ENCODE results near the gene SUN1.

SUN1 gene

DNA sequence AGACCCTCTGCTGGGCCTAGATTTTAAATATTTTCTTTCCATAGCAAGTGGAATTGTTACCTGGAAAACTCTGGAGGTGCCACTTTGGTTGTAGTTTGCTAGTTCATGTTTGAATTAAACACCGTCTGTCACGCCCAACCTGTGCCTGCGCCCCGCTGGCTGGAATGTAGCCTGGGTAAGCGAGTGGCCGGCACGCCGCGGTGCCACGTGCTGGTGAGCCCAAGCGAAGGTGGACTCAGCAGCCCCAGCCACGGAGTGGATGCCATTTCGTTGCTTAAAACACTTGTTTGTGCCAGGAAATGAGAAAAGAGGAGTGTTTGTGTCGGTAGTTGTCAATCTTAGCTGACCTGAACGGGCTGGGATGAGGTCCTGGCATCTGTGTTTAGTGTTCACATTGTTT, 46.8 kb downstream of the SUN1 start:
- DNase-seq (ENCODE audit: low spot score) = no peak

DNA sequence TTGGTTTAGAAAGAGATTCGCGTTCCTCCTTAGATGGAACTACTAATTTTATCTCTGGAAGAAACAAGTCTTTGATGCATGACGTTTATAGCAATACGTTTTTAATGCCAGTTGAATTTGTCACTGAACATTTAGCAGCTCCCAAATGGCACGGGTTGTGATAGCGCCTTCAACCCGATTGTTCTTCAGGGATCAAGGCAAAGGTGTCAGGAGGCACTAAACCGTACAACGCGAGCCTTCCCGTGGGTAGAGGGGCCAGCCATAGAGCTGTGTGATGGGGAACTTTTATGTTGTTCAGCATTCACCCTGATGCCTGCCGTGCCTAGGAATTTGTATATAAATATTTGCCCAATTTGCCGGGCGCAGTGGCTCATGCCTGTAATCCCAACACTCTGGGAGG, 47.4 kb downstream of the SUN1 start:
- no peak for DNase-seq (ENCODE audit: low spot score)

DNA sequence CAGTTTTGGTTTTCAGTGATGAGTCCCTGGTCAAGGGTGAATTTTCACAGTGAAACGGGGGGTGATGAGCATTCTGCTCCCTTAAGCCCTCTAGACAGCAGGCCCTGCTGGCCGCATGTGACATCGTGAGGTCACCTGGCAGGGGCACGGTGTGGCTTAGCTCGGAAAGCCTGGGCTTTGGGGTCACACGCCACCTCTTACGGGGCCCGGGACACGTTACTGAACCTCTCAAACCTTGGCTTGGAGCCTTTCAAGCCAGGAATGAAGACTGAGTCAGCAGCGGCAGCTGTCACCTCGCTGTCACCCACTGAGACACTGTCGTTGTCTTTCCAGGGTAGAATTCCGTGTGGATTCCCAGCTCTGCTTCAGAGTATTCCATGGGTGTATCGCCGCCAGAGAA, 48.2 kb downstream of the SUN1 start:
- DNase-seq (ENCODE audit: low spot score) = no peak

DNA sequence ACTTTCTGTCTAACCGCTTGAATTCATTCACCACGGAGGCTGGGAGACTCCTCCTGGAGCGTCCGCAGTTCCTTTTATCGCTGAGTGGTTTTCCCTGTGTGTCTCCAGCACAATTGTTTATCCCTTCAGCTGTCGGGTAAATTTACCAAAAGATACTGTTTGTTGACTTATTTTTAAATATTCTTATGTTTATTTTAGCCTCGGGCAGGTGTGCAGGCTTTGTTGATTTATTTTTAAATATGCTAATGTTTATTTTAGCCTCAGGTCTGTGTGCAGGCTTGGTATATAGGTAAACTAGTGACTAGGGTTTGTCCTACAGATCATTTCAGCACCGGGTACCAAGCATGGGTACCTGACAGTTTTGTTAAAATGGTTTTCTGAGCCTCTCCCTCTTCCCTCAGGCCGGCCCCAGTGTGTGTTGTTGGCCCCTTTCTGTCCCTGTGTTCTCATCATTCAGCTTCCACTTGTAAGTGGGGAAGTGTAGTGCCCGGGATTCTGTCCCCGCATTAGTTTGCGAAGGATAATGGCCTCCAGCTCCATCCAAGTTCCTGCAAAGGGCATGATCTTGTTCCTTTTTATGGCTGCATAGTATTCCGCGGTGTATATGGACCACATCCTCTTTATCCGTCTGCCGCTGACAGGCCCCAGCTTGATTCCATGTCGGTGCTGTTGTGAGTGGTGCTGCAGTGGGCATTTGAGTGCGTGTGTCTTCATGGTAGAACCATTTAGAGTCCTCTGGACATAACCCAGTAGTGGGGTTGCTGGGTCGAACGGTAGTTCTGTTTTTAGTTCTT, 49.4 kb downstream of the SUN1 start:
- DNase-seq (ENCODE audit: low spot score) = no peak

DNA sequence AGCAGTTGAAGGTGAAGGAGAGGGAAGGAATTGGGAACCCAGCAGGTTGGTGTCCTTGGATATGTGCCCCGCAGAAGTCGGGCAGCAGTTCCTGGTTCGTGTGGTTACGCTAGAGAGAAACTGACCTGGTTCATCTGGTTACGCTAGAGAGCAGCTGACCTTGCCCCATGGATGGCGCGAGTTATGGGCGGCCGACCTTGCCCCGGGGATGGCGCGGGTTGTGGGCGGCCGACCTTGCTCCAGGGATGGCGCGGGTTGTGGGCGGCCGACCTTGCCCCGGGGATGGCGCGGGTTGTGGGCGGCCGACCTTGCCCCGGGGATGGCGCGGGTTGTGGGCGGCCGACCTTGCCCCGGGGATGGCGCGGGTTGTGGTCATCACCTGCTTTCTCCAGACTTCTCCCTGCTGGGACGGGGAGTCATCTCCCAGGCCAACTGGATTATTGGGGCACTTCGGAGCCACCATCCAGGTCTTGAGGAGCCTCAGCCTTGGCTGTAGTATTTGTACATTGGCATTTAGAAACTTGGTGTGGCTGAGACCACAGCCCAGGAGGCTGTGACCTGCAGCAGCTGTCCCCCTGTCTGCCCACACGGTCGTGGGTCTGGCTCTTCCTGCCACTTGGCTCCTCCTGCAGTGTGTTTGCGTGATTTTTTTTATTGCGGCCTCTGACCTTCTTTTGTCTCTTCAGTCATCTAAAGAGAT, 50.2 kb downstream of the SUN1 start:
- no peak for DNase-seq (ENCODE audit: low spot score)

DNA sequence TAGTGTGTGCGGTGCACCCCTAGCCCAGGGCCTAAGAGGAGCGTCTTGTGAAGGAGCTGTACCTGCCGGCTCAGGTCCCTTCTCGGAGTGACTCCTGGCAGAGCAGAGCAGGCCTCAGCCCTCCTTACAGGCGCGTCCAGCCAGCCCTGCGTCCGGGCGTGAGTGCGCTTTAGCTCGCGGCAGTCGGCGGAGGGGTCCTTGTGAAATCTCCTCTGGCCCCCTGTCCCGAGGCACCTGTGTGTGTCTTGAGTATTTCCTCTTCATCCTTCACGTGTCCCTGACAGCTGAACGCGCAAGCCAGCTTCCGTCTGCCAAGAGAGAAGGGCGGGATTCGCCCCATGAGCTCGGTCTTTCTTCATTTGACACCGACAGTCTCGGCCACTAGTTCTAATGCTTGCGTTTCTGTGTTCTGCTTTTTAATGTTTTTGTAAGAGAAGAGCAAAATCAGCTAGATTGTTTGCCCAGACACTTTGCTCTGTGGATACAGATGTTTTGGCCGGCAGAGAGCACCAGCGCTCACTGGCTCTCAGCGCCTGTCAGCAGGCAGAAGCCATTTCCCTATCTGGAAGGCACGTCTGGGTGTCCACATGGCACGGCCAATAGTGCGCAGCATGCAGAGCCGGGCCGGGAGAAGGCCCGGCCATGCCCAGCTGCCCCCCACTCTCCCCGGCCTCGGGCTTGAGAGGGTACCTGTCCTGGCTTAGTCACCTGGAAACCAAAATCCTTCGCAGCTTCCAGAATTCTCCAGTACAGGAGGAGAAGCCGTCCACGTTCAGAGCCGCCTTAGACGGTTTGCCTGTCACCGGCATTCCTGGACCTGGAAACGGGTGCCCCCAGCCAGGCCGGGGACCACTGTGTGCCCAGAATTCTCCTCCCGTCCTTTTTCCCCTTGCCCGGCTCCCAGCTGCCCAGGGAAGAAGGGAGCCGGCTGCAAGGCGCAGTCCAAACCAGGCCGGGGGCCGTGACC, 51.1 kb downstream of the SUN1 start:
- DNase-seq (ENCODE audit: low spot score) = no peak

DNA sequence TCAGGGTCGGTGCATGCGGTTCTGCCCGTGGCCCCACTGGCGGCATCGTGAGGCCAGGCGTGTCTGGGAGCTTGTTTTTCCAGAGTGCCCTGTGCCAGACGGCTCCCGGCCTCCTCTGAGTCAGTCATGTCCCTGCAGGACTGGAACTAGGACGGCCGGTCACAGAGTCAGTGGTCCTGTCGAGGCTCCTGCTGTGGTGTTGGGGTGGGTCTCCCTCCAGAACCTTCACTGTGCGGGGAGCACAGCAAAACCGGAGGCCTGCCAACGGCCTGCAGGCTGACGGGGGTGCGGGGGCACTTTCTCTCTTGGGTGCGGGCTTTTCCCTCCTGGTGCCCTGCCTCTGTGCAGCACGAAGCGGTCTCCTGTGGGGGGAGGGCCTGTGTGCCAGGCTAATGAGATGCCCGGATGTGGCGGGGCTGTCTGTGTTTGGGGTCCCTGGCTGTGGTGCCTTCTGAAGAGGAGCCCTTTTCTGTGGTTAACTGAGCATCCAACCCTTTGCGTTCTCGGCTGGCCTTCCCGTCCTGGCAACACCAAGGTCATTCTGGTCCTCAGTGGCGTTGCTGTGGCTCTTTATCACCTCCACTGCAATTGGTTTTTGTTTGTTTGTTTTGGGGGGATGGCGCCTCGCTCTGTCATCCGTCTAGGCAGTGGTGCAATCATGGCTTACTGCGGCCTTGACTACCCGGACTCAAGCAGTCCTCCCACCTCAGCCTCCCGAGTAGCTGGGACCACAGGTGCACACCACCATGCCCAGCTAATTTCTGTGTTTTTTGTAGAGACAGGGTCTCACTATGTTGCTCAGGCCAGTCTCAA, 52.1 kb downstream of the SUN1 start:
- DNase-seq (ENCODE audit: low spot score) = no peak

DNA sequence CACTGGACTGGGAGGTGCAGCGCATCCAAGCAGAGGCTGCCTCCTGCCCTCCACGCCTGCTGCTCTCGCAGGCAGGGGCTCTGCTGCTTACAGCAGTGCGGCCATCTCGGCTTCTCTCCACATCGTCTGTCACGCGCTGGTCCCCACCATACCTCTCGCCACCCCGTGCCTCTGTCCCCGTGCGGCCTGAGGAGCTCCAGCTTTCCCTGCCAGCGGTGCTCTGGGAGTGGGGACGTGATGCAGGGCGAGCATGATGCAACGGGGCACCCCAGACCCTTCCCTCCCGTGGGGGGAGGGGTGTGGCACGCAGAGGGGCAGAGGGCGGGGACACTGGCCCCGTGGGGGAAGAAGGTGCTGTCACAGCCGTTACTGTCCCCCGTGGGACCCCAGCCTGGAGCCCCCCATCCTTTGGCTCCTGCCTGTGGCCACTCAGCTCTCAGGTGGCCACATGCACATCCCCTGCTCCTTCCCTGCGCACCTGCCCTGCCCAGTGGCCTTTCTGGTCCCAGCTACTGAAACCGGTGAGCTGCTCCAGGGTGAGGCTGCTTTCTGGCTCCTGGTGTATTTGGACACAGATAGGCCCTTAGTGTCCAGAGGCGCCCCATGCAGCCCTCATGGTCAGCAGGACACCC, 53.1 kb downstream of the SUN1 start:
- DNase-seq (ENCODE audit: low spot score) = no peak

DNA sequence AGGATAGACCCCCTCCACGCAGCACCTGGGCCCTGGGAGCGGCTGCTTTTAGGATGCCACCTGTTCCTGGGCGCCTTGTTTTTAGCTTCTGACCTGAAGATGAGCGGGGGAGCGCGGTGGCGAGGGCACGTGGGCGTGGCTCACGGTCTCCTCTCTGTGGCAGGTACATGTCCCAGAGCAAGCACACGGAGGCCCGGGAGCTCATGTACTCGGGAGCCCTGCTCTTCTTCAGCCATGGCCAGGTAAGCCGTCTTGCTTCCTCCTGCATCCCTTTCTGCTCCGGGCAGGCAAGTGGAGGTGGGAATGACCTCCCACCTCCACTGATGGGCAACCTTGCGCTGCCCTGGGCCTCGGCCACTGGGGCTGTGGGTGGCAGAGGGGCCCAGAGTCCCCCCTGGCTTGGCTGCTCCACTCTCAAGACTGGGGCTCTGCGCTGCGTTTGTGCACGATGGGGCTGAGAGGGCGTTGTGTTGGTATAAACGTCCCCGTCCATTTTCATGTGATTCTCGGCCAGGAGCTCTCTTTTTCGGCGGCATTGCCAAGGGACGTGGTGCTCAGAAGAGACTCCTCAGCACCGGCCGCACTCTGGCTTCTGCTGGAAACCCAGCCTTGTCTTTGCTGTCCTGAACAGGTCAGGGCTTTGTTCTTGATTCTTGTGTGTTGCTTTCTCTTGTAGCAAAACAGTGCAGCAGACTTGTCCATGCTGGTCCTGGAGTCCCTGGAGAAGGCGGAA, 53.8 kb downstream of the SUN1 start:
- DNase-seq (ENCODE audit: low spot score) = no peak

DNA sequence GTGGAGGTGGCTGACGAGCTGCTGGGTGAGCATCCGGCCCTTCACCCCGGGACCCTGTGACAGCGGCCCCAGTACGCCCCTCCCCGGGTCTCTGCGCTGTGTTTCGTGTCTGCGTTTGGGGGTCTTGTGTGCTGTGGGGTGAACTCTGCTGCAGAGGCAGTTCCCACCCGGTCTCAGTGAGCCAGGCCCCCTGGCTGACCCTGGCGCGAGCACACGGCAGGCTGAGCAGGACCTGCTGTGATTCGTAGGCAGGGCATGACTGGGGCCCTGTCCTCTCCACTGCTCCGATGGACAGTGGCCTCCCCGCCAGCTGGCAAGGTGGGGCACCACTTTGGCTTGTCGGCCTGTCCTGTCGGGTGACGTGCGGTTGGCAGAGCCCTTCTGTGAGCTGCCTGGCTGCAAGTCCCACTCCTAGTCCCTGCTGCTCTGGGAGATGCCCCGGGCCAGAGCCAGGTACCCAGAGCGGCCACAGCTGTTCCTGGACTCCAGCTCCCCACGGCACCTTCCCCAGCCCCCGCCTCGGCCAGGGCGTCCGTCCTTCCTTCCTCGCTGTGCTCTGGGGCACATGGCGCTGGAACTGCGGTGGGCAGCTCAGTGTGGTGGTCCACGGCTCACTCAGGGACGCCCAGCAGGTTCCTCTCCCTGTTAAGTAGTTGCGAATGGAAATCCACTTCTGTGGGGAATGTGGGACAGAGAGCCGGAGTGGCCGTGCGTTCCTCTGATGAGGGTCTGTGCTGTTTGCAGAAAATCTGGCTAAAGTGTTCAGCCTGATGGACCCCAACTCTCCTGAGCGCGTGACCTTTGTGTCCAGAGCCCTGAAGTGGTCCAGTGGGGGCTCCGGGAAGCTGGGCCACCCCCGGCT, 54.6 kb downstream of the SUN1 start:
- no peak for DNase-seq (ENCODE audit: low spot score)

DNA sequence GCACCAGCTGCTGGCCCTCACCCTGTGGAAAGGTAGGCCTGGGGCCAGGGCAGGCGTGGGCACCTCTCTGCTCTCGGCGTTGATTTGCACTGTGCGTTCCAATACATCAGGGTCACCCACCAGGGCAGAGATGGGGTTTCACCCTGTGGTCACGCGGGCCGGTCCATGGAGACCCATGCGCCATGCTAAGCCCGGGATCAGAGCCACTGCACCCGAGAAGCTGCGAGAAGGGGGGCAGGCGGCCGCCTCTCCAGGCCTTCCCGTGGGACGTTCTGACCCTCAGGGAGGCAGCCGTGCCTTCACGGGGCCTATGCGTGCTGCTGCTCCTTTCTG, 55.2 kb downstream of the SUN1 start:
- DNase-seq (ENCODE audit: low spot score) = no peak

DNA sequence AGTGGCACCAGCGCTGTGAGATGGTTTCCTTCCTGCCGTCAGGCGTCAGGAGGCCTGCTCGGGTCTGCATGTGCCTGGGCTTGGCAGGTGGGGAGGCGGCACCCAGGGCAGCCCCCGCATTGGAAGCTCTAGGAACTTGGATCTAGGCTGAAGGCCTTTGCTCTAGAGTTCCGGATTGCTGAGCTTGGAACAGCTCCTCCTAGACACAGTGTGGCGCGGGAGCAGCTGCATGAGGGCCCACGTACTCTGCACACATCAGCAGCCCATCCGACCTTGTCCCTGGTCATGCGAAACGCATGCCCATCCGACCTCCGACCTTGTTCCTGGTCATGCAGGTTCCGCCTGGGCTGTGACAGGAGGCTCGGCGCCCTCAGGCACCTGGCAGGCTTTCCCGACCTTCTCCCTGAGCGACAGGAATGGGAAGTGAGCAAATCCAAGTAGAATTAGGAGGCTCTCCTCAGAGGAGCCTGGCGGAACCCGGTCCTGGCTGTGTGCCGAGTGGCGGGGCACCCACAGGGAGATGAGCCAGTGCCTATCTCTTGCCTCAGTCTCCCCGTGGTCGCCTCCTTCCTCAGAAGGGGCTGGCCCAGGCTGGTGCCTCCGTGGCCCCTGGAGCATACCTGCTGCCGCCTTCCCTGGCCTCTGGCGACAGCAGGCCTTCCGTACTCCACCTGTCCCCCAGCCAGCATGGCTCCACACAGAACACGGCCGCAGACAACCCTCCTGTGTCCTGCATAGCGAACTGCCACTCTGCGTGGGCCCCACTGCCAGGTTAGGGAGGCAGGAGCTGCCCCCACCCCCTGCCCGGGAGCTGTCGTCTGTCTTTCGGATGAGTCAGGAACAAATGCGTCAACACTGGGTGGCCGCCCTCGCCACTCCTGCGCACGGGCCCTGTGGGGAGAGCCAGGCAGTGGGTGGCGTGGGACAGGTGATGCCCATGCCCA, 56.1 kb downstream of the SUN1 start:
- DNase-seq (ENCODE audit: low spot score) = no peak

DNA sequence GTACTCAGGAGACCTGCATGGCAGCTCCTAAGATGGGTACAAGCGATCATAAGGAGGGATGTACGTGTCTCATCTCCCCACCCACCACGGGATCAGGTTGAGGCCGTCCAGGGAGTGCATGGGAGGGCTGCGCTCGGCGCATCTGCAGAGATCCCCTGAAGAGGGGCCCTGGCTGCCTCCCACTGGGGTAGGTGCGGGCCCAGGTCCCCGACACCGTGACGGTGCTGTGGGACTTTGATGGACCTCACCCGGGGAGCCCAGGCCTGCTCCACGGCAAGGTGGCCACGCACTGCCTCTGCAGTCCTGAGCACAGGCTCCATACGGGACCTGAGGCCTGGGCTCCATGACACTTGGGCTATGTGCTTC, 56.7 kb downstream of the SUN1 start:
- no peak for DNase-seq (ENCODE audit: low spot score)

DNA sequence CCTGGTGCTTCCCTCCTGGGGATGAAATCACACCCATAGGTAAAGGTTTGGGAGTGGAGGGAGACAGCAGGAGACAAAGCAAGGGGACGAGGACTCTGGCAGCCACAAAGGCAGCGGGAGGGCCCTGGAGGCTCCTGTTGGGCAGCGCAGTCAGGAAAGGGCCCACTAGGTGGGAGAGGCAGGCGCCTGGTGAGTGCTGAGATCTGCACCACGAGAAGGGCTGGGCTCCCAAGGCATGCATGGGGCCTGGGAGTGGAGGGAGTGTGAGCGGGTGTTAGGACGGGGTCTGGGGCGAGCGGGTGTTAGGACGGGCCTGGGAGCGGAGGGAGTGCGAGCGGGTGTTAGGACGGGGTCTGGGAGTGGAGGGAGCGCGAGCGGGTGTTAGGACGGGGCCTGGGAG, 57.1 kb downstream of the SUN1 start:
- no peak for DNase-seq (ENCODE audit: low spot score)

DNA sequence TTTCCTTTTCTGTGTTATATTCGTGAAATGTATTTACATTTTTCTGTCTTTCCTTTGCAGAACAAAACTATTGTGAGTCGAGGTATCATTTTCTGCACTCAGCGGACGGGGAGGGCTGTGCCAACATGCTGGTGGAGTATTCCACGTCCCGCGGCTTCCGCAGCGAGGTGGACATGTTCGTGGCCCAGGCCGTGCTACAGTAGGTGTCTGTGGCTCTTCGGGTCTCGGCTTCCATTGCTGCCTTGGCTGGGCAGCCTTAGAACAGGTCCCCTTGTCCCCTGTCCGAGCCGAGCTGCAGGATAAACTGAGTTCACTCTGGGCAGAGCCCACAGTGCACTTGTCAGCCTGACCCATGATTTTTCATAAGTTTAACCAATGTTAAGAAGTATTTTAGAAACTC, 58.6 kb downstream of the SUN1 start:
- DNase-seq (ENCODE audit: low spot score) = no peak

DNA sequence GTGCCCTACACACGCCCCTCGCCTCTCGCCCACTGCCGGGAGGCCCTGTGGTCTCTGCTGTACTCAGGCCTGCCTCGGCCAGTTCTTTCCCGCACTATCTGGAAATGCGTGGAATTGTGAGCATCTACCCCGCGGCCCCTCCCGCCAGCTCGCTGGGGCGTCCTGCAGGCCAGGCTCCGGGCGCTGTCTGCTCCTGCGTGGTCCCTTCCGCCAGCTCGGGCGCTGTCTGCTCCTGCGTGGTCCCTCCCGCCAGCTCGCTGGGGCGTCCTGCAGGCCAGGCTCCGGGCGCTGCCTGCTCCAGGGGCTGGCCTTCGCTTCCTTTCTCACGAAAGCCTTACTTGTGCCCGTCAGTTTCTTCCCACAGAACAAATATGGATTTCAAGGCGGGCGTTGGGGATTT, 59.0 kb downstream of the SUN1 start:
- no peak for DNase-seq (ENCODE audit: low spot score)

DNA sequence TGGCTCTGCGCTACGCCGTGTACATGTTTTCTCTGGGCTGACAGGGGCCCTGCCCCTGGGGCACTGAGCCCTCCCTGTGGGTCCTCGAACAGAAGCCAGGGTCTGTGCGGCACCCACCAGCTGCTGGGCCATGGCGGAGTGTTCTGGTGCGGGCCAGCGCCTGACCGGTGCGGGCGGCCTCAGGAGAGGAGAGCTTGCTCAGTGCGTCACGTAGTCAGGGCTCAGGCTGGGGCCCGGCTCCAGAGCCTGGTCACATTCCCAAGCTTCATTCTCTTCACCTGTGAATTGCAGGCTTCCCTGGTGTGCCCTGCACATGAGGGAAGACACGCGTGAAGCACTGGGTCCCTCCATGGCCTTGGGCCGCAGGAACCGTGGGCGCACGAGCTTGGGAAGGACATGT, 59.5 kb downstream of the SUN1 start:
- no peak for DNase-seq (ENCODE audit: low spot score)

Data from CD4-positive, alpha-beta T cell treated with Interleukin-6 at 100 ng/mL for 8 hours (primary cell).